Activated CD4-positive, alpha-beta T cell treated with anti-CD3 and anti-CD28 coated beads for 48 hours (primary cell): Measurements from ENCODE around the gene LEMD2.
"Not testable (repeated sequence)": the region's sequence is repeated elsewhere in the genome, so short reads cannot be mapped to it uniquely, and the experiment has no call there.

Experiments
- DNase-seq: peaks from one replicate; pipeline ENCODE4 v3.0.0-alpha.2; 2020

Gene LEMD2

DNA sequence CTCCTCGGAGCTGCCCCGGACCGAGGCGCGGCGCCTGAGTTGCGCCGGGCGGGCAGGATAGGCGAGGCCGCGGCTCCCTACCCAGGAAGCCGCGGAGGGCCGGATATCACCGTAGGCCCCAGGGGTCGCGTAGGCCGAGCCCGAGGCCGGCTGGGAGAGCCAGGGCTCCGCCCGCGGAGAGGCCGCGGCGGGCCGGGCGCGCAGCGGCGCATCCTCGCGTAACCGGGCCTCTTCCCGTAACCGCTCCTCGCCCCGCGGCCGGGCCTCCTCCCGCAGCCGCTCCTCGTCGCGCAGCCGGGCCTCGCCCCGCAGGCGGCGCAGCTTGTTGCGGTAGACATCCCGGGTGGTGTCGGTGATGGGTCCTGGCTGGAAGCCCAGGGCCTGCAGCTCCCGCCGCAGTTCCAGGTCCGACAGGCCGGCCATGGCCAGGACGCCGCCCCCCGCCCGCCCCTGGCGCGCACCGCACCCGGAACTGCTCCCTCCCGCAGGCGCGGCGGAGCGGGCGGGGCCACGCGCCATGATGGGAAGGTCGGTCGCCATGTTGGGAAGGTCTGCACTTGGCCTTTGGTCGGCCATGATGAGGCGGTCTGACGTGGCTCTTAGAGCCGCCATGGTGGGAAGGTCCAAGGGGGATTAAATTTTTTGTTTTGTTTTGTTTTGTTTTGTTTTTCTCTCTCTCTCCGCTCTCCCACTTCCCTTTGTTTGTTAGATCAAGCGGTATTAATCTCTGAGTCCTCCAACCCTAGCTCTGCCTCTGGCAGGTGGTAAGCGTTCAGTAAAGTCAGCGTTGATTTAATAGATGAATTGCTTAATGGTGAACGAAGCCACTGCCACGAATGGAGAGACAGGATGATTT lies at the start of gene LEMD2:
LEMD2 (minus strand) TSS at position 437 of the 856 bp plus-strand sequence; CDS start at position 423, 14 bp downstream.
- DNase-seq: peak; percentile 94

DNA sequence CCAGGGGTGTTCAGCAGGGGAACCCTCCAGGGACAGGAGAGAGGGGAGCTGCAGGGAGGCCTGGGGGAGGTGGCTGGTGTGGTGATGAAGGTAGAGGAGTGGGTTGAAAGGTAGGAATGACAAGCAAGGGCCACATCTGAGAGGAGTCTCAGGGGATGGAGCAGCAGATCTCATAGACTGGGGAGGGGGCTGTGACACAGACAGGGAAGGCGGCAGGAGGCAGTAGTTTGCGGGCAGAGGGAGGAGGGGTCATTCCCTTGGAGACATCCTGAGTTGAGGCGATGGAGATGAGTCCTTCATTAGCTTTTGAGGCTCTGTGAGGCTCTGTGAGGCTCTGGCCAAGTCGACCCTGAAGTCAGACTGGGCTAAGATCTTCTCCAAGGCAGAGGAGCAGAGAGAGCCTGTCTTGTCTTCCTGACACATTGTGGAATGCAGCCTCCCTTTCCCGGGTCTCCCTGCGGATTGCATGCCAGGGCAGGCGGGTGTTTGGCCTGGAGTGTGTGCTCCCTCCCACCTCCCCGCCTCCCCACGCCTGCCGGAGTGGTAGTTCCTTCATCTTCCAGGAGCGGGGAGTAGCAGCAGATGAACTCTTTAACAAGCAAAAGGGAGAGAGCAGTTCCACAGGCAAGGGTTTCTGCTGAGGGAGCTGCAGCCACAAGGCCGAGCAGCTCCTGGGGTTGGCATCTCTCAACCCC lies 49.2 kb upstream of the LEMD2 start:
- DNase-seq: no peak

DNA sequence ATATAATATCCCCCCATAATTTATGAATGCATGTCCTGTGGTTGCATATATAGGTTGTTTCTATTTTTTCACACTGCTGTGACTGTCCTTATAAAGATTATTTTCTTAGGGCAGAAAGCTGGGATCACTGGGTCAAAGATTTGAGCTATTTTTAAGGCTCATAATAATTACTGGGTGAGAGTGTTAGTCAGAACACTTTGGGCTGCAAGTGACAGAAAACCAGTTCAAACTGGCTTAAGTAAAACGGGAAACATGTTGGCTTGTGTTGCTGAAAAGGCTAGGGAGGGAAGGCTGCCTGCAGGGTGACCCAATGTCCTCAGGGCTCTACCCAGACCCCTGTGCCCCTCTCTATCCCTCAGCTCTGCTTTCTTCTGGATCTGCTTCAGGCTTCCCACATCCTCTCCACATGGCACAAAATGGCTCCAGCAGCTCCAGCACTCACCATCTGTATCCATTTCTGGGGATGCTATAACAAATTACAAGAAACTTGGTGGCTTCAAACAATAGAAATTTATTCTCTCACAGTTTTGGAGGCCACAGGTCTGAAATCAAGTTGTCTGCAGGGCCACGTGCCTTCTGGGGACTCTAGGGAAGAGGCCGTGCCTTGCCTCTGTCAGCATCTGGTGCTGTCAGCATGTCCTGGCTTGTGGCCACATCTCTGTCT lies 48.0 kb upstream of the LEMD2 start:
- no peak for DNase-seq

- DNase-seq: no peak
Observed at GRCh38 chr6:33834401-33835392, 45.8 kb upstream of the LEMD2 start.

GRCh38 chr6:33833599-33833998 lies 44.7 kb upstream of the LEMD2 start:
- no peak for DNase-seq

DNA sequence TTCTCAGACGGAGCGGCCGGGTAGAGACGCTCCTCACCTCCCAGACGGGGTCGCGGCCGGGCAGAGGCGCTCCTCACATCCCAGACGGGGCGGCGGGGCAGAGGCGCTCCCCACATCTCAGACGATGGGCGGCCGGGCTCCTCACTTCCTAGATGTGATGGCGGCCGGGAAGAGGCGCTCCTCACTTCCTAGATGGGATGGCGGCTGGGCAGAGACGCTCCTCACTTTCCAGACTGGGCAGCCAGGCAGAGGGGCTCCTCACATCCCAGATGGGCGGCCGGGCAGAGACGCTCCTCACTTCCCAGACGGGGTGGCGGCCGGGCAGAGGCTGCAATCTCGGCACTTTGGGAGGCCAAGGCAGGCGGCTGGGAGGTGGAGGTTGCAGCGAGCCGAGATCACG lies 43.9 kb upstream of the LEMD2 start:
- not testable (repeated sequence) for DNase-seq

DNA sequence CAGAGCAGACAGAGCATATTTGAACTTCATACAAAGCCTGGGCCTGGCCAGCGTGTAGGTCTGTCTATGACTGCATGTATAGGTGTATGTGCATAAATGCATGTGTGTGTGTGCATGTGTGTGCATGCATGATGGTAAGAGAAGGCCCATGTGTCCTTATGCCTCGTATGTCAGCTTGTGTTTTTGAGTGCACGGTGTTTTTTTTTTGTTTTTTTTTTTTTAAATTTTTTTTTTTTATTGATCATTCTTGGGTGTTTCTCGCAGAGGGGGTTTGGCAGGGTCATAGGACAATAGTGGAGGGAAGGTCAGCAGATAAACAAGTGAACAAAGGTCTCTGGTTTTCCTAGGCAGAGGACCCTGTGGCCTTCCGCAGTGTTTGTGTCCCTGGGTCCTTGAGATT lies 42.8 kb upstream of the LEMD2 start:
- DNase-seq: not testable (repeated sequence)

GRCh38 chr6:33830635-33831240 lies 41.8 kb upstream of the LEMD2 start:
- no peak for DNase-seq

- DNase-seq: no peak
Observed at GRCh38 chr6:33828764-33829731, 40.1 kb upstream of the LEMD2 start.

- DNase-seq: no peak
Observed at GRCh38 chr6:33828452-33828763, 39.5 kb upstream of the LEMD2 start.

GRCh38 chr6:33827546-33828451 lies 38.9 kb upstream of the LEMD2 start:
- DNase-seq: no peak

DNA sequence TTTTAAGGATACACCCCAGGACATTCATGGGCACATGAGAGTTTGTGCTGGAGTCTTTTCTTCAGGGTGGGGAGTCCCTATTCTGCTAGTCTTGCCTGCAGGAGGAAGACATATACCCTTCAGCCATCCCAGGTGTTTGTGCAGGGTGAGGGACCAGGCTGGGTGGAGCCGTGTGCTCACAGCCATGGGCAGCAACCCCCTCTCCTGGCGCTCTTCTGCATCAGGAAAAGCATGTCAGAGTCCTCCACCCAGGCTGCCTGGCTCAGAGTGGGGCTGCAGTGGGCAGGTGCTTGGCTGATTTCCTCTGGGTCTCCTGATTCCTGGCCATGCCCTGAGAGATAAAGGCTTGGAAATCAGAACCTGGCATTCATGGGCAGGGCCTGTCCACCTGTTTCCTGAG lies 37.6 kb upstream of the LEMD2 start:
- no peak for DNase-seq

DNA sequence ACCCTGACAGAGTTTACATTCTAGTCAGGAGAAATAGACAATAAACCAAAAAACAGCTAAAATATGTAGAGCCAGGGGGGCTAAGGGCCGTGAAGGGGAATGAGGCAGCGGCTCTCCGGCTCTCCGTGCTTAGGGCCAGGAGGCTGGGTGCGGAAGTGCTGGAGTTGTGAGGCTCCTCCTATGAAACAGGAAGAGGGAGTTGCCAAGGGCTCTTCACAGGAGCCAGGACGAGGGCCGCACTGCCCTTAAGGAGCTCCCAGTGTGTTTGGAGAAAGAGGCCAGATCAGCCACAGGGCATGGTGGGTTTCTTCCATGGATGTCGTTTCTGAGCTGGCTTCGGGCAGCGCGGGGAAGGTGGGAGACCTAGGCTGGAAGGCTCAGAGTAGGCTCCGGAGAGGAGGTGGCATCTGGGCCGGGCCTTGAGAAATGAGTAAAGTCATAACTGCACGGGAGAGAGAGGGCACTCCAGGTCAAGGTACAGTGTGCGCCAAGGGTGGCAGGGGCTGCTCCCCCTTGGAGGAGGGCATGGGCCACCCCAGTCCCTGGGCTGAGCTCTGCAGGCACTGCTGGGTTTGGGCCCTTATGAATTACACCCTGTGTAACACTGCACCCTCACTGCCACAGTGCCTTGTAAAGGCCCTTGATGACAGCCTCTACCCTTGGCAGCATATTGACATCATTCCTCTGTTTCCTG lies 35.7 kb upstream of the LEMD2 start:
- DNase-seq: no peak

- no peak for DNase-seq
Observed at GRCh38 chr6:33823806-33824205, 34.9 kb upstream of the LEMD2 start.

- DNase-seq: peak; percentile 27
Observed at GRCh38 chr6:33822575-33823395, 33.9 kb upstream of the LEMD2 start.

GRCh38 chr6:33820784-33821520 lies 32.0 kb upstream of the LEMD2 start:
- no peak for DNase-seq

DNA sequence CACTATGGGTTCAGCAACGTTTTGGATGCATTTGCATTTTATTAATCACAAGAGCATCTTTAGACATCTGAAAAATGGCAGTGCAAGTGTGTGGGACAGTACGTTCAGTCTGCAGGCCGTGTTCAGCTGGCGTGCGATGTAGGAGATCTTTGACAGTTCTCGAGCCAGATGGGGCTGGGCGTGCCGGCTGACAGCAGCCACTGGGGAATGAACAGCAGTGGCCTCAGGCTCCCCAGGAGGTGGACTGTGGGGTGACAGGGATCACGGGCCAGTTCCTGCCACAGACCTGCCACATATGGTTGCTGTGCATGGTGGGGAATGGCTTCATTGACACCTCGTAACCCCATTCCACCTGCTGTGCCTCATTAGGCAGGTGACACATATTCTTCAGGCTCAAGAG lies 31.3 kb upstream of the LEMD2 start:
- DNase-seq: no peak

DNA sequence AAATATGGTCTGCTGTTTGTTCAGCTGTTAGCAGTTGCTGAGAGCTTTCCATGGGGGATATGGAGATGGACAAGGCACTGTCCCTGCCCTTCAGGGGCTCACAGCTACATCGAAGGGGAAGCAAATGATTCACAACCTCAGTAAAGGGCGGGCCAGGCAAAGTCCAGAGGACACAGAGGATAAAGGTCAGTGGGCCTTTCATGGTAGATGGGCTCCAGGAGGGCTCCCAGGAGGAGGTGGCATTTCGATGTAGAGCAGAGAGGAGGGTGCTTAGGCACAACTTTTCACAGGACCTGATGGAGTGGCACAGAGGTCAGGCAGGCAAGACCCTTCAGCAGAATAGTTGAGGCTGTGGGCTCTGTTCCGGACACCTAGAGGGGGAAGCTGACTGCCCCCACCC lies 30.1 kb upstream of the LEMD2 start:
- DNase-seq: no peak
